ENCODE data around the gene TTC17.

Gene TTC17

DNA sequence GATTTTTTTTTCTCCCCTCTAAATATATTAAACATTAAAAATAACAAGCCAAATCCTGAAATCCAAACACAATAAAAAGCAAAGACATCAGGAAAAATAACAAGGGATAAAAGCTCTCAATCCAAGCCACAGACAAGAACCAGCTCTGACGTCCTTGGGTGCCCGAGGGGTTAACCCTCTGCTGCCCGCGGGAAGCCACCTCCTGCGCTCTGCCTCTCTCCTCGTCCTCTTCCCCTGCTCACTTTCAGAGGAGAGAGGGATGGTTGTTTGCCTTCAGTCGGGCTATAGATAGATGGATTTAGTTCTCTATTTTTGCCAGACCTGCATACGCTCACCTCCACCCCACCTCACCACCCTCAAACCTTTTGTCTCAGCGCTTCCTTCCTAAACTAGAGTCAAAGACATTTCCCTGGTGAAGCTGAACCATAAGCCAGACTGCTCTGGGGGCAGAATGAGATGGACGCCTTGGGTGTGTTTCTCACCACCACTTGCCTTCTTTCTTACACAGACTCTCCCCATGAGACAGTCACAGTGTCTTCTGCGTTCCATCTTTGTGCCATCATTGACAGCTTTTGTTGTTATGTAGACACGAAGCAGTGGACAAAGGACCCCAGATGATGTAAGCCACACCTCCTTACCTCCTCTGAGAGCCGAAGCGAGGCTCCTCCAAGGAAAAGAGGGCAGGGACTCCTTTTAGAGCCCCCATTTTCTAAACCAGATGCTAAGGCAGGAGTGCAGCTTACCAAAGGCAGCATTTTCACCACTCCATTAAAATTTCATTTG is 179.3 kb downstream of the TTC17 start:
- no peak for DNase-seq (ENCODE audit: low read depth in 4 of 4, low spot score in 1 of 4)

DNA sequence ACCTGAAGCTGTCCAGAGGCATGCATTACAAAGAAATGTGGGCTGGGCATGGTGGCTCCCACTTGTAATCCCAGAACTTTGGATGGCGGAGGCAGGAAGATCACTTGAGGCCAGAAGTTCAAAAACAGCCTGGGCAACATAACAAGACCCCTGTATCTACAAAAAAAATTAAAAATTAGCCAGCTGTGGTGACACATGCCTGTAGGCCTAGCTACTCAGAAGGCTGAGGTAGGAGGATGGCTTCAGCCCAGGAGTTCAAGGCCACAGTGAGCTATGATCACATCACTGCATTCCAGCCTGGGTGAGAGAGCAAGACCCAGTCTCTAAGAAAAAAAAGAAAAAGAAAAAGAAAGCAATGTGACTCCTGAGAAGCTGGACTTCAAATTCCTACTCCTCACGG is 183.3 kb downstream of the TTC17 start:
- DNase-seq (ENCODE audit: low read depth in 4 of 4, low spot score in 1 of 4), result no peak

DNA sequence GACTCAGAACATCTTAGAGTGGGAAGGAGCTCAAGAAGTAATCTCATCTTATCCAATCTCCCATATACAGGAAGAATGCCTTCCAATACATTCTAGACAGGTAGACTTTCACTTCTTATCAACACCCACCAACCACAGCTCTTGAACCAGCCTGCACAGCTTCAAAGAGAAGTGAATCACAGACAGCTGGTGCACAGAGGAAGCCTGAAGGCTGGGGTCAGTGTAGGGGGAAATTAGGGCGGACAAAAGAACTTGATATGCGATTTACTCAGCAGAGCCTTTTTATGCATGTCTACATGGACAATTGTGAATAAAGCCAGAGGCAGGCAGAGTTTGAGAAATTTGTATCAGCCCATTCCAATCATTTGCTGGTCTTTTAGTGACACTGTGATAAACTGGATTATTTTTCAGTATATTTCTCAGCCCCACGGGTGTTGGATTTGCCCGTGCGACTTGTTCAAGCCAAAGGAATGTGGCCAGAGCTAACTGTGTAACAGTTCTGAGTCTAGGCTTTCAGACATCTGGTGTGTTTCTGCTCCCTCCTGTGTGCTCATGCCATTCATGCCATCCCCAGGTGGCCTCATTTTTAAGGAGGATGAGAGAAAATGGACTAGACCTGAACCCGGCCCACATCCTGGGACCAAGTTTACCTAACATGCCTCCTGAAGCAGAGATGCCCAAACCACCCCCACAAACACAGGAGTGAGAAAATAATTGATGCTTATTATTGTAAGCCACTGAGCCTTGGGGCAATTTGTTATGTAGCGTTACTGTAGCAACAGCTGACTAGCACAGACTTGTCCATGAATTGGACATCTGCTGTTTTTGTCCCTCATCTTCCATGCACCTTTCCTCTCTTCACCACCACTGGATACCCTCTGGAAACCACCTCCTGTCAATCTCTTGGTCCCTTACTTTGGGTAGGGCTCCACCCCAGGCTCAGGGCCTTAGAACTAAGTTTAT is 184.3 kb downstream of the TTC17 start:
- DNase-seq (ENCODE audit: low read depth in 4 of 4, low spot score in 1 of 4), result no peak

Measured in stimulated activated CD4-positive, alpha-beta T cell treated with anti-CD3 and anti-CD28 coated beads, Interleukin-1b, Interleukin-23, amount 100 ng/mL, for 24 hours (primary cell).